B cell (primary cell): ENCODE measurements around the gene MMP1. TPM values are rescaled to one million over a fixed set of nuclear protein-coding genes. Genes with fewer than 3 reads are reported as not detected.

Source experiments
- ATAC-seq: fragments of 200-7000 bp; cut with Tn5 transposase; one replicate; pipeline ENCODE4 v1.10.0; 2021; ENCODE audit warnings: low read depth, mild to moderate bottlenecking, moderate number of reproducible peaks, moderate library complexity
- CTCF ChIA-PET: fragments of 350-600 bp; sonication (Branson Sonifier 250); formaldehyde crosslinking; loops from one replicate; lab custom pipeline; 2021; ENCODE audit warnings: antibody characterized with exemption, inconsistent platforms; lab: Charles Lee
- POLR2A ChIA-PET: fragments of 350-600 bp; sonication (Branson Sonifier 250); formaldehyde crosslinking; loops from one replicate; lab custom pipeline; 2021; ENCODE audit warnings: antibody characterized with exemption; lab: Charles Lee
- DNase-seq: peaks from one replicate; pipeline ENCODE4 v3.0.0; 2013
- H2AFZ ChIP-seq: 2 replicates; pipeline ENCODE4 v1.6.1; 2012; ENCODE audit warnings: mild to moderate bottlenecking, low read depth, low read length; ENCODE audit not compliant: insufficient read depth, poor library complexity, severe bottlenecking
- H3K27ac ChIP-seq, 2 donors: 1 replicate in 1 of 2; 2 replicates in 1 of 2; pipeline ENCODE4 v1.5.1; 2012 to 2013; ENCODE audit warnings: low read length in 2 of 2, mild to moderate bottlenecking in 2 of 2, moderate library complexity in 1 of 2
- H3K27me3 ChIP-seq, 4 experiments: fragments of 200-600 bp in 1 of 4; sonication (generic) in 1 of 4; replicated peaks in 1 of 4; 1 replicate in 2 of 4; 2 replicates in 2 of 4; pipeline versions ENCODE4 v1.6.1 to v1.7.0; 2013 to 2016; ENCODE audit warnings: low read length in 3 of 4, mild to moderate bottlenecking in 2 of 4, mixed read lengths in 1 of 4, moderate library complexity in 1 of 4; ENCODE audit not compliant: insufficient read depth in 4 of 4, control insufficient read depth in 3 of 4; ENCODE audit errors: control extremely low read depth in 1 of 4
- H3K36me3 ChIP-seq, 2 experiments: replicated peaks in 1 of 2; 1 replicate in 1 of 2; 2 replicates in 1 of 2; pipeline versions ENCODE4 v1.6.1 to v1.7.1; 2013; ENCODE audit warnings: low read length in 1 of 2; ENCODE audit not compliant: insufficient read depth in 2 of 2, control insufficient read depth in 1 of 2; ENCODE audit errors: control extremely low read depth in 1 of 2, extremely low read depth in 1 of 2
- H3K4me1 ChIP-seq, 2 donors: fragments of 200-600 bp in 1 of 2; sonication (generic) in 1 of 2; 1 replicate in 1 of 2; 2 replicates in 1 of 2; pipeline versions ENCODE4 v1.5.1 to v1.6.1; 2013 to 2017; ENCODE audit warnings: low read length in 2 of 2; ENCODE audit not compliant: control insufficient read depth in 2 of 2, insufficient read depth in 2 of 2
- H3K4me2 ChIP-seq: replicated peaks from 2 replicates; pipeline ENCODE3; 2012; ENCODE audit warnings: mild to moderate bottlenecking, low read depth, low read length; ENCODE audit not compliant: poor library complexity, severe bottlenecking
- H3K4me3 ChIP-seq, 5 experiments: fragments of 200-600 bp in 1 of 5; sonication (generic) in 1 of 5; 1 replicate in 3 of 5; 2 replicates in 2 of 5; pipeline versions ENCODE4 v1.5.1 to v1.7.0; 2011 to 2016; ENCODE audit warnings: low read length in 4 of 5, mild to moderate bottlenecking in 4 of 5, low read depth in 2 of 5, control low read depth in 1 of 5, moderate library complexity in 1 of 5; ENCODE audit not compliant: insufficient read depth in 1 of 5; ENCODE audit errors: control extremely low read depth in 1 of 5, extremely low read depth in 1 of 5
- H3K79me2 ChIP-seq: fragments of 200-600 bp; sonication (generic); one replicate; pipeline ENCODE4 v1.6.0; 2016; ENCODE audit warnings: low read length; ENCODE audit not compliant: control insufficient read depth, insufficient read depth
- H3K9ac ChIP-seq: fragments of 200-600 bp; sonication (generic); 2 replicates; pipeline ENCODE4 v1.6.1; 2017; ENCODE audit warnings: mild to moderate bottlenecking, low read length, moderate library complexity
- H3K9me3 ChIP-seq, 3 donors: one replicate each; pipeline versions ENCODE4 v1.6.1 to v1.7.1; 2013; ENCODE audit warnings: low read length in 2 of 3; ENCODE audit not compliant: control insufficient read depth in 2 of 3, insufficient read depth in 1 of 3; ENCODE audit errors: control extremely low read depth in 1 of 3
- H4K20me1 ChIP-seq: 2 replicates; pipeline ENCODE4 v1.6.0; 2012; ENCODE audit warnings: mild to moderate bottlenecking, low read length; ENCODE audit not compliant: insufficient read depth, control insufficient read depth, poor library complexity, severe bottlenecking
- H3K27ac Mint-ChIP-seq: one replicate; pipeline ENCODE4 v1.8.0; 2021; ENCODE audit warnings: mixed read lengths
- H3K27me3 Mint-ChIP-seq: one replicate; pipeline ENCODE4 v1.8.0; 2021; ENCODE audit warnings: mixed read lengths
- H3K4me1 Mint-ChIP-seq: one replicate; pipeline ENCODE4 v1.8.0; 2021; ENCODE audit warnings: mixed read lengths
- H3K4me3 Mint-ChIP-seq: one replicate; pipeline ENCODE4 v1.8.0; 2021; ENCODE audit warnings: mixed read lengths
- H3K9me3 Mint-ChIP-seq: one replicate; pipeline ENCODE4 v1.8.0; 2022; ENCODE audit warnings: mixed read lengths; ENCODE audit not compliant: insufficient read depth
- CTCF ChIP-seq: fragments of 200-600 bp; IDR thresholded peaks from one replicate; pipeline ENCODE4 v1.8.0; 2022; ENCODE audit warnings: antibody characterized with exemption, mild to moderate bottlenecking
- EZH2 ChIP-seq: IDR thresholded peaks from 2 replicates; pipeline ENCODE4 v1.6.1; 2012; ENCODE audit warnings: borderline replicate concordance, low read depth, mild to moderate bottlenecking, moderate library complexity, low read length; ENCODE audit not compliant: insufficient read depth, poor library complexity, severe bottlenecking
- WGBS: methylation state at CpG from one replicate; pipeline ENCODE4 v1.1.5; 2013; ENCODE audit warnings: missing lambda C conversion rate; ENCODE audit not compliant: insufficient coverage; 5-methylcytosine and 5-hydroxymethylcytosine counted together
- intact Hi-C: fragments of 100-400 bp; cut with micrococcal nuclease; formaldehyde crosslinking; loops from one replicate; pipeline ENCODE4 v1.10.0; 2022
- polyA plus RNA-seq: library from polyadenylated mRNA; depleted of rRNA; stranded (reverse); fragments of >200 nt; gene quantifications from 2 replicates; pipeline ENCODE4 v1.2.3, GENCODE V29; 2012
- total RNA-seq, 2 donors: library from RNA; stranded (reverse); fragments of 120-200 nt in 1 of 2; gene quantifications; 1 replicate in 1 of 2; 2 replicates in 1 of 2; pipeline versions ENCODE4 v1.2.3 to v1.2.4, GENCODE V29; 2013 to 2022

The MMP1 gene
- total and polyA plus RNA-seq, 2 donors (not counting 1 experiment from before 2014, with no cell fraction given), result not detected

DNA sequence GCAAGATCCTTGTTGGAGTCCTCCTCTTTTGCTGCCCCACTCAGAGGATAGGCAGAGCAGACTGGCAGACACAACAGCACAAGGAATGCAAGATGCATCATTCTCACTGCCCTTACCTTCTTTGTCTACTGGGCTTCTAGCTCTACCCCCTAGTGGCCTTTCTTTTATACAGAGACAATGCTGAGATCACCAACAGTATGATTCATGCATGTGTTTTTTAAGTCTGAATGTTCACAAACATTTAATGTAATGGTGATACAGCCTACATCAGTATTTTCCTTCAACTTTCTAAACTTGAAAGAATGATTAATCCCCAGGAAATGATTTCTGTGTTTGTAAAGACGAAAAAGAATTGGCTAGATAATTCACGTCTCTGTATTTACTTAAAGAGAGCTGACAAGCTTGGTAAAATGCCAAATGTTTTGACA is 17.5 kb downstream of the MMP1 start, which contains the start of gene MMP10:
Gene MMP10 (minus strand): TSS at position 138 of the 428 bp plus-strand sequence. CDS start 37 bp downstream, at position 101.
- H4K20me1 ChIP-seq, result no peaks in the 10 kb centered on the region
- TF ChIP-seq EZH2, result no peak
- no peak for TF ChIP-seq CTCF
- H2AFZ ChIP-seq, result no peak within 1 kb of the TSS
- H3K36me3 ChIP-seq, result no peaks in the 10 kb centered on the region
- no peak within 1 kb of the TSS for H3K4me2 ChIP-seq
- H3K27me3 ChIP-seq, result no peaks in the 10 kb centered on the region
- no CpG with 5 or more reads among the region's 2 CpGs for WGBS
- H3K4me3 ChIP-seq, result no peak within 1 kb of the TSS
- CTCF ChIA-PET, result no interaction called here
- Mint-ChIP-seq H3K4me3 (no peak within 1 kb of the TSS), H3K27ac (no peak within 1 kb of the TSS), H3K9me3 (no peaks in the 10 kb centered on the region), H3K27me3 (peaks cover 16% of the 10 kb centered on the region), H3K4me1 (no peaks in the 10 kb centered on the region)
- no peak for ATAC-seq
- no peak for DNase-seq
- no peaks in the 10 kb centered on the region for H3K79me2 ChIP-seq
- H3K4me1 ChIP-seq, result no peaks in the 10 kb centered on the region
- no peak within 1 kb of the TSS for H3K9ac ChIP-seq
- POLR2A ChIA-PET, result no interaction called here
- no peak within 1 kb of the TSS for H3K27ac ChIP-seq
- H3K9me3 ChIP-seq, result no peaks in the 10 kb centered on the region
- intact Hi-C loops, result no loop called here

- Histone ChIP-seq H3K27me3 (no peaks in the 10 kb centered on the region), H2AFZ (no peak overlapping the region), H3K4me1 (no peaks in the 10 kb centered on the region), H3K9ac (no peak overlapping the region), H4K20me1 (no peaks in the 10 kb centered on the region), H3K36me3 (no peaks in the 10 kb centered on the region), H3K9me3 (no peaks in the 10 kb centered on the region), H3K4me2 (no peak overlapping the region), H3K79me2 (no peaks in the 10 kb centered on the region), H3K27ac (no peak overlapping the region), H3K4me3 (no peak overlapping the region)
- Mint-ChIP-seq H3K9me3 (no peaks in the 10 kb centered on the region), H3K27me3 (peaks cover 21% of the 10 kb centered on the region), H3K4me3 (no peak overlapping the region), H3K4me1 (no peaks in the 10 kb centered on the region), H3K27ac (no peak overlapping the region)
- DNase-seq, result no peak
- intact Hi-C loops, result no loop called here
- 100% methylated on average over 3 of the region's 5 CpGs for WGBS
- ChIA-PET CTCF (no interaction called here), POLR2A (no interaction called here)
- no peak for ATAC-seq
- TF ChIP-seq CTCF (no peak), EZH2 (no peak)
Observed at GRCh38 chr11:102776454-102776853, 21.5 kb downstream of the MMP1 start.
